ENCODE data around the gene RTP5.
"Not testable (repeated sequence)": the region's sequence is repeated elsewhere in the genome, so short reads cannot be mapped to it uniquely, and the experiment has no call there.

- TF ChIP-seq CTCF (IDR thresholded peaks at IDR 0.05 in 2 of 3, conservative IDR thresholded peaks at IDR 0.05 in 1 of 3; ENCODE audit: borderline replicate concordance in 1 of 3, insufficient read depth in 1 of 3, low read depth in 2 of 3, low read length in 2 of 3); YY1 (IDR thresholded peaks at IDR 0.05; ENCODE audit: extremely low read depth, insufficient replicate concordance, low read depth, low read length); POLR2A (IDR thresholded peaks at IDR 0.05; ENCODE audit: borderline replicate concordance, extremely low read depth, insufficient read depth, insufficient read length); FOSL1 (IDR thresholded peaks at IDR 0.05; ENCODE audit: low read depth); SIN3A (IDR thresholded peaks at IDR 0.05; ENCODE audit: low read depth); RAD21 (IDR thresholded peaks at IDR 0.05; ENCODE audit: low read depth); POLR2AphosphoS5 (IDR thresholded peaks at IDR 0.05; ENCODE audit: low read depth, low read length): not testable (repeated sequence)
Measured at GRCh38 chr2:241906378-241906770, 36.8 kb downstream of the RTP5 start.

Measured in HCT116 (cell line).